Suprapubic skin (tissue), 3 donors: Measurements from ENCODE around the gene ESPN.

Experiments used
- POLR2A ChIP-seq, 2 donors: fragments of 450-650 bp; IDR thresholded peaks; one replicate each; pipeline ENCODE4 v1.6.1; 2017; ENCODE audit warnings: antibody characterized with exemption in 2 of 2, mild to moderate bottlenecking in 2 of 2, moderate library complexity in 2 of 2
- TF ChIP-seq, protein P1 (sequence below), 2 donors: fragments of 200-600 bp in 1 of 2; fragments of 450-650 bp in 1 of 2; sonication (generic) in 1 of 2; IDR thresholded peaks; one replicate each; pipeline ENCODE4 v1.5.1; 2016 to 2019; ENCODE audit warnings: antibody characterized with exemption in 2 of 2, mild to moderate bottlenecking in 1 of 2, moderate library complexity in 1 of 2

DNA sequence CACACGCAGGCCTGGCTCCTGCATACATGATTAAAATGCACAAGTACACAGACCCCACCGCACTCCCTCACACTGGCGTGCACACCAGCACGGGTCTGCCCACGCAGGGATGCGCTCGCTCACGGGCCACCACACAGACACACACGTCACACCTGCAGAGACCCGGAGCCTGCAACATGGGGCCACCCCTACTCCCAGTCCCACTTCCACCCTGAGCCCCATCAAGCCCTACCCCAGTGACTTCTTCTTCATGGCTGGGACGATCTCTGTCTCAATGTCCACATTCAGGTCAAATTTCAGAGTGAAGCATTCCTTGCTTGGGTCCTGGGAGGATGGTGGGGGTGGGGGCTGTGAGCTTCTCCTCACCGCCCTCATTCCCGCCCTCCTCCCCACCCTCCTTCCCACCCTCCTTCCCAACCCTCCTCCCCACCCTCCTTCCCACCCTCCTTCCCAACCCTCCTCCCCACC, 50.3 kb downstream of the ESPN start:
- TF ChIP-seq, protein P1, sequence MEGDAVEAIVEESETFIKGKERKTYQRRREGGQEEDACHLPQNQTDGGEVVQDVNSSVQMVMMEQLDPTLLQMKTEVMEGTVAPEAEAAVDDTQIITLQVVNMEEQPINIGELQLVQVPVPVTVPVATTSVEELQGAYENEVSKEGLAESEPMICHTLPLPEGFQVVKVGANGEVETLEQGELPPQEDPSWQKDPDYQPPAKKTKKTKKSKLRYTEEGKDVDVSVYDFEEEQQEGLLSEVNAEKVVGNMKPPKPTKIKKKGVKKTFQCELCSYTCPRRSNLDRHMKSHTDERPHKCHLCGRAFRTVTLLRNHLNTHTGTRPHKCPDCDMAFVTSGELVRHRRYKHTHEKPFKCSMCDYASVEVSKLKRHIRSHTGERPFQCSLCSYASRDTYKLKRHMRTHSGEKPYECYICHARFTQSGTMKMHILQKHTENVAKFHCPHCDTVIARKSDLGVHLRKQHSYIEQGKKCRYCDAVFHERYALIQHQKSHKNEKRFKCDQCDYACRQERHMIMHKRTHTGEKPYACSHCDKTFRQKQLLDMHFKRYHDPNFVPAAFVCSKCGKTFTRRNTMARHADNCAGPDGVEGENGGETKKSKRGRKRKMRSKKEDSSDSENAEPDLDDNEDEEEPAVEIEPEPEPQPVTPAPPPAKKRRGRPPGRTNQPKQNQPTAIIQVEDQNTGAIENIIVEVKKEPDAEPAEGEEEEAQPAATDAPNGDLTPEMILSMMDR (IDR thresholded peaks at IDR 0.05): no peak
- no peak for TF ChIP-seq POLR2A (IDR thresholded peaks at IDR 0.05)
